Activated CD4-positive, alpha-beta memory T cell treated with anti-CD3 and anti-CD28 coated beads, Interleukin-2, amount 10 ng/mL, durations not matched to agents 7 days and 5 days (primary cell): ENCODE measurements around the gene CHAC1. TPM values are rescaled to one million over a fixed set of nuclear protein-coding genes. Genes with fewer than 3 reads are reported as not detected.
"Not testable (repeated sequence)": the region's sequence is repeated elsewhere in the genome, so short reads cannot be mapped to it uniquely, and the experiment has no call there.

Source experiments
- CTCF ChIA-PET: fragments of 350-600 bp; sonication (Branson Sonifier 250); formaldehyde crosslinking; loops from one replicate; lab custom pipeline; 2021; ENCODE audit warnings: antibody characterized with exemption, inconsistent platforms; lab: Charles Lee
- POLR2A ChIA-PET: fragments of 350-600 bp; sonication (Branson Sonifier 250); formaldehyde crosslinking; loops from one replicate; lab custom pipeline; 2021; ENCODE audit warnings: antibody characterized with exemption; lab: Charles Lee
- DNase-seq: peaks from one replicate; pipeline ENCODE4 v3.0.0-alpha.2; 2020
- H3K27ac Mint-ChIP-seq: one replicate; pipeline ENCODE4 v1.8.0; 2021; ENCODE audit warnings: mild to moderate bottlenecking, mixed read lengths
- H3K27me3 Mint-ChIP-seq: one replicate; pipeline ENCODE4 v1.8.0; 2021; ENCODE audit warnings: mixed read lengths
- H3K36me3 Mint-ChIP-seq: one replicate; pipeline ENCODE4 v1.8.0; 2021; ENCODE audit warnings: low read depth, mixed read lengths
- H3K4me1 Mint-ChIP-seq: one replicate; pipeline ENCODE4 v1.8.0; 2021; ENCODE audit warnings: mixed read lengths
- H3K4me3 Mint-ChIP-seq: one replicate; pipeline ENCODE4 v1.8.0; 2021; ENCODE audit warnings: mild to moderate bottlenecking, mixed read lengths
- H3K9me3 Mint-ChIP-seq: one replicate; pipeline ENCODE4 v1.8.0; 2021; ENCODE audit warnings: mixed read lengths
- total RNA-seq, 2 experiments: library from RNA; stranded (reverse); gene quantifications; one replicate each; pipeline ENCODE4 v1.2.3, GENCODE V29; 2021

CHAC1 gene
- total RNA-seq, 2 experiments from 2014 or later: 20.3 to 22.0 TPM

DNA sequence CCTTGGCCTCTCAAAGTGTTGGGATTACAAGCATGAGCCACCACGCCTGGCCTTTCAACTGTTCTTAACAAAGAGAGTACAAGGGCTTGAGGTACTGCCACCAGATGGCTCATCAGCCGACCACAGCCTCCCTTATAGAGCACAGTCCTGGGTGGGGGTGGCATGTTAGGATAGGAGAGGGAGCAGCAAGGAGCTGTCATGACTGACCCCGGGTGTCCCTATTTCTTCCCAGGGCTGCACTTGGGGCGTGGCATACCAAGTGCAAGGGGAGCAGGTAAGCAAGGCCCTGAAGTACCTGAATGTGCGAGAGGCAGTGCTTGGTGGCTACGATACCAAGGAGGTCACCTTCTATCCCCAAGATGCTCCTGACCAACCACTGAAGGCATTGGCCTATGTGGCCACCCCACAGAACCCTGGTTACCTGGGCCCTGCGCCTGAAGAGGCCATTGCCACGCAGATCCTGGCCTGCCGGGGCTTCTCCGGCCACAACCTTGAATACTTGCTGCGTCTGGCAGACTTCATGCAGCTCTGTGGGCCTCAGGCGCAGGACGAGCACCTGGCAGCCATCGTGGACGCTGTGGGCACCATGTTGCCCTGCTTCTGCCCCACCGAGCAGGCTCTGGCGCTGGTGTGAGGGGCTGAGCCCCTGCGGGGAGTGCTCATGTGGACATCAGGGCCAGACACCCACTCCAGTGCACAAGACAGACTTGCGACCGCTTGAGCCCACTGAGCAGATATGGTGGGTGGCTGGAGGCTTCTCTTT is 2.1 kb downstream of the CHAC1 start:
- ChIA-PET POLR2A (no interaction called here), CTCF (interaction anchor here (0.7 to 5.6 kb wide), 4 partner anchors 14 to 1321 kb away, joined by 3 to 48 read pairs (median 8); no protein-coding TSS in a partner anchor)
- Mint-ChIP-seq H3K9me3 (no peaks in the 10 kb centered on the region), H3K4me1 (peaks cover 46% of the 10 kb centered on the region), H3K27me3 (no peaks in the 10 kb centered on the region), H3K27ac (no peak overlapping the region), H3K4me3 (peak overlapping the region; percentile 88), H3K36me3 (peaks cover 24% of the 10 kb centered on the region)
- no peak for DNase-seq

DNA sequence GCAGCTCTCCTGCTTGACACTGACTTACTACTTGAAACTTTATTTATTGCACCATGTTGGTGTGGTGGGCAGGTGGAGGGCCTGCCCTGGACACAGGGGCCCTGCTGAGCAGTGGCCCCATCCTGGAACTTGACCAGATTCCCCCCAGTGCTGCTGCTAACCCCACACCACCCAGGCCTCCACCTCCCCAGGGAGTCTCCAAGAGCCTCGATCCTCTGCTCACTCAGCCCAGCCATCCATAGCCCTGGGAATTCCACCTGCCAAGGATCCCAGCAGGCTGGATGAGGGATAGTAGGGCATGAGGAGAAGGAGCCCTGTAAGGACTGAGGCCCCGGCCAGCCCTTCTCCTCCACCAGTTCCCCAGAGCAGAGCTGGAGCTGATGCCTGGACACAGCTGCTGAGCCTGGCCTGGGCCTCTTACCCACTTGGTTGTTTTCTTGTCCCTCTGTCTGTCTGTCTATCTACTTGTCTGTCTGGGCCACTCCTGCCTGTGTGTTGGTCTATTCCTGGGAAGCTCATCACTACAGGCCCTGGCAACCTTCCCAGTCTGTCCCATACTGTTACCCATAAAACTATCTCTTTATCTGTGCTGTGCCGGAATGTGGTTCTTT is 2.8 kb downstream of the CHAC1 start:
- no peaks in the 10 kb centered on the region for H3K9me3 Mint-ChIP-seq
- H3K27ac Mint-ChIP-seq: no peak overlapping the region
- CTCF ChIA-PET: interaction anchor here (1.5 kb wide), 2 partner anchors 14 to 26 kb away, joined by 4 to 6 read pairs; no protein-coding TSS in a partner anchor
- H3K27me3 Mint-ChIP-seq: no peaks in the 10 kb centered on the region
- no peak for DNase-seq
- POLR2A ChIA-PET: interaction anchor here (1.5 kb wide), 1 partner anchor 13 kb away, joined by 3 read pairs; no protein-coding TSS in a partner anchor
- peak overlapping the region; percentile 41 for H3K4me3 Mint-ChIP-seq
- H3K36me3 Mint-ChIP-seq: peaks cover 24% of the 10 kb centered on the region
- peaks cover 46% of the 10 kb centered on the region for H3K4me1 Mint-ChIP-seq

DNA sequence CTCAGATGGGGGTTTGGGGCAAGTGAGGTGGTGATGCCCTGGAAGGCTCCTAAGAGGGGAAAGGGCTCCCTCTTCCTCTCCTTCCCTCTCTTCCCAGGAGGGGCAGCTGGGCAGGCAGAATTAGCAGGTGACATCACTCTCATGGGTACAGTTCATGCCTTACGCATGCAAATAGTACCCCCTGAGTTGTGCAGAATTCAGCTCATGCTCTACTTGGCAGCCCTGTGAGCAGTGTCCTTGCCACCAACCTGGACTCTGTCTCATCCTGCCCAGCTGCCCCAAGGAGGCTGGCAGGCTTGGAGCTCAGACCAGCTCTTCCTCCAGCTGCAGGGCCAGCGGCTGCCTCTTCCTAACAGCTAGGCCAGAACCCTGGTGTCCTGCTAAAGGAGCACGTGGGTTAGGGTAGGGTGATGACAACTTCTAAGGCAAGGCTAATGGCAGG is 3.3 kb downstream of the CHAC1 start:
- no peak overlapping the region for H3K27ac Mint-ChIP-seq
- no peaks in the 10 kb centered on the region for H3K27me3 Mint-ChIP-seq
- H3K36me3 Mint-ChIP-seq: peaks cover 24% of the 10 kb centered on the region
- H3K9me3 Mint-ChIP-seq: no peaks in the 10 kb centered on the region
- no peak for DNase-seq
- H3K4me3 Mint-ChIP-seq: no peak overlapping the region
- ChIA-PET POLR2A (interaction anchor here (1.5 kb wide), 1 partner anchor 14 kb away, joined by 3 read pairs; no protein-coding TSS in a partner anchor), CTCF (interaction anchor here (1.5 kb wide), 2 partner anchors 15 to 26 kb away, joined by 4 to 6 read pairs; no protein-coding TSS in a partner anchor)
- H3K4me1 Mint-ChIP-seq: peaks cover 45% of the 10 kb centered on the region

DNA sequence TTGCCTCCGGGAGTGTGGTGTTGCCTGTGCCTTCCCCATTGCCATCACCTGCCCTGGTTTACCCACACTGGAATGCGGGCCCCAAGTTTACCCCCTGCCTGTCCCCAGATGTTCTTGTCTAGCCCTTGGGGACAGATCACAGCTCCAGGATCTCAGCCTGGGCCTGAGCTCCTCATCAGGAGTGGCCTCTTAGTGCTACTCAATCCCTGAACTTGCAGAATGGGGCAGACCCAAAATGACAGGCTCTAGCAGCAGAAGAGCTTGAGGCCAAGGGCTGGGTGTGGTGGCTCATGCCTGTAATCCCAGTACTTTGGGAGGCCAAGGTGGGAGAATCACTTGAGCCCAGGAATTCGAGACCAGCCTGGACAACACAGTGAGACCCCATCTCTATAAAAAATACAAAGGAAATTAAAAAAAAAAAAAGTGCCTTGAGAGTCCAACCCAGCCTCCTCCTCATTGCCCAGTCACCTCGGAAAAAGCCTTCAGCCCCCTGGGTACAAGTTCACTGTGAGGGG is 3.8 kb downstream of the CHAC1 start:
- Mint-ChIP-seq H3K4me1 (peaks cover 40% of the 10 kb centered on the region), H3K27ac (no peak overlapping the region), H3K27me3 (no peaks in the 10 kb centered on the region), H3K9me3 (no peaks in the 10 kb centered on the region), H3K4me3 (no peak overlapping the region), H3K36me3 (peaks cover 24% of the 10 kb centered on the region)
- POLR2A ChIA-PET: interaction anchor here (1.5 kb wide), 1 partner anchor 14 kb away, joined by 3 read pairs; no protein-coding TSS in a partner anchor
- no peak for DNase-seq
- CTCF ChIA-PET: interaction anchor here (1.5 kb wide), 2 partner anchors 15 to 27 kb away, joined by 4 to 6 read pairs; no protein-coding TSS in a partner anchor

DNA sequence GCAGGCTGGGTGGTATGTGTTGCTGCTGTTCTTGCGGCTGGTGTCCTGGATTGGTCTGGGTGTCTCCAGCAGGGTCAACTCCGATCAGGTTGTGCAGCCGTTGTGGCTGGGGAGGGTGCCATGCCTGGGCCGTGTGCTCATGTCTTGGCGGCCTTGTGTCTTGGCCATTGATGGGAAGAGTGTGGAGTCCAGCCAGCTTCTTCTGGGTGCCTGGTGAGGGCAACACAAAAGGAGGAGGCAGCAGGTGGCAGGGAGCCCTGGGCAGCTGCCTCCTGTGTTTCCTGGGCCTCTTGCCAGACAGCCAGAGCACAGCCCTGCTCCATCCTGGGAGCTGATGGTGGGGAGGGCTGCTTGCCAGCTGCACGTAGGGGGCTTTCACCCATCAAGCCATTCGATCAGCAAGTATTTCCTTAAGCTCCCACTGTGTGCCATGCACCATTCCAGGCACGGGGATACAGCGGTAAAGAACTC is 4.3 kb downstream of the CHAC1 start:
- Mint-ChIP-seq H3K9me3 (no peaks in the 10 kb centered on the region), H3K36me3 (peaks cover 24% of the 10 kb centered on the region), H3K4me1 (peaks cover 35% of the 10 kb centered on the region), H3K4me3 (no peak overlapping the region), H3K27ac (no peak overlapping the region), H3K27me3 (no peaks in the 10 kb centered on the region)
- POLR2A ChIA-PET: interaction anchor here (1.5 kb wide), 1 partner anchor 15 kb away, joined by 3 read pairs; no protein-coding TSS in a partner anchor
- CTCF ChIA-PET: interaction anchor here (1.5 kb wide), 1 partner anchor 16 kb away, joined by 6 read pairs; no protein-coding TSS in a partner anchor
- DNase-seq: no peak

DNA sequence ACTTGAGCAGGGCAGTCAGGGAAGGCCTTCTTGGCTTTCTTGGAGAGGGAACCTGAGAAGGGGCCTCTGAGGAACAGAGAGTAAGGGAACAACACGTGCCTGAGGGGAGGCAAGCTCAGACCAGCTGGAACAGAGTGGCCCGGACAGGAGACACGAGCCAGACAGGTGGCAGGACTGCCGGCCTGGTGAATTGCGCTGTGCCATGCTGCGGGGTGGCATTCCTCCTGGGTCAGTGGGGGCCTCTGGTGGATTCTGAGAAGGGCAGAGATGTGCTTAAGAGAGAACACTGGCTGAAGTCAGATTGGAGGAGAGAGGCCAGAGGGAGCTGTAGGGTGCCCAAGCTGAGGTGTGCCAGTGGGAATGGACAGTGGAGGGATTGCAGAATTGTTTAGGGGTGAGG is 4.9 kb downstream of the CHAC1 start:
- CTCF ChIA-PET: interaction anchor here (0.8 kb wide), 1 partner anchor 27 kb away, joined by 3 read pairs; no protein-coding TSS in a partner anchor

DNA sequence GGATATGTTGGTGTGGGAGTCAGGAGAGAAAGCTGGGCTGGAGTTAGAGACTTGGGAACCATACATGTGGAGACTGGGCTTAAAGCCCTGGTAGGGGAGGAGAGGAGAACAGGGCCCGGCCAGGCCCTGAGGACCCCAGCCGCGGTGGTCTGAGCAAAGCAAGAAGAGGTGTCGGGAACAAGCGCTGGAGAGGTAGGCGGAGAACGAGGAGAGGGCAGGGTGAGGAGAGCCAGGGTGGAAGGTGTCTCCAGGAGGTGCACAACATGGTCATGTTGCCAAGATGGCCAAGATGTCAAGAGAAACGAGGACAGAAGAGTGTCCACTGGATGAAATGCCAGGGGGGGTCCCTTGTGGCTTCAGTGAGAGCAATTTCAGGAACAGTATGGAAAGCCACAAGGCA is 5.5 kb downstream of the CHAC1 start:
- H3K4me1 Mint-ChIP-seq: peaks cover 27% of the 10 kb centered on the region
- ChIA-PET CTCF (interaction anchor here (0.8 kb wide), 1 partner anchor 28 kb away, joined by 3 read pairs; no protein-coding TSS in a partner anchor), POLR2A (no interaction called here)
- no peaks in the 10 kb centered on the region for H3K9me3 Mint-ChIP-seq
- H3K27ac Mint-ChIP-seq: no peak overlapping the region
- peaks cover 20% of the 10 kb centered on the region for H3K36me3 Mint-ChIP-seq
- no peaks in the 10 kb centered on the region for H3K27me3 Mint-ChIP-seq
- H3K4me3 Mint-ChIP-seq: no peak overlapping the region
- no peak for DNase-seq

More for the DNA sequence above, 4.9 kb downstream of the CHAC1 start:
- H3K36me3 Mint-ChIP-seq: peaks cover 23% of the 10 kb centered on the region
- POLR2A ChIA-PET: no interaction called here
- no peaks in the 10 kb centered on the region for H3K27me3 Mint-ChIP-seq
- H3K4me1 Mint-ChIP-seq: peaks cover 32% of the 10 kb centered on the region
- H3K9me3 Mint-ChIP-seq: no peaks in the 10 kb centered on the region
- DNase-seq: no peak
- H3K4me3 Mint-ChIP-seq: no peak overlapping the region
- no peak overlapping the region for H3K27ac Mint-ChIP-seq

DNA sequence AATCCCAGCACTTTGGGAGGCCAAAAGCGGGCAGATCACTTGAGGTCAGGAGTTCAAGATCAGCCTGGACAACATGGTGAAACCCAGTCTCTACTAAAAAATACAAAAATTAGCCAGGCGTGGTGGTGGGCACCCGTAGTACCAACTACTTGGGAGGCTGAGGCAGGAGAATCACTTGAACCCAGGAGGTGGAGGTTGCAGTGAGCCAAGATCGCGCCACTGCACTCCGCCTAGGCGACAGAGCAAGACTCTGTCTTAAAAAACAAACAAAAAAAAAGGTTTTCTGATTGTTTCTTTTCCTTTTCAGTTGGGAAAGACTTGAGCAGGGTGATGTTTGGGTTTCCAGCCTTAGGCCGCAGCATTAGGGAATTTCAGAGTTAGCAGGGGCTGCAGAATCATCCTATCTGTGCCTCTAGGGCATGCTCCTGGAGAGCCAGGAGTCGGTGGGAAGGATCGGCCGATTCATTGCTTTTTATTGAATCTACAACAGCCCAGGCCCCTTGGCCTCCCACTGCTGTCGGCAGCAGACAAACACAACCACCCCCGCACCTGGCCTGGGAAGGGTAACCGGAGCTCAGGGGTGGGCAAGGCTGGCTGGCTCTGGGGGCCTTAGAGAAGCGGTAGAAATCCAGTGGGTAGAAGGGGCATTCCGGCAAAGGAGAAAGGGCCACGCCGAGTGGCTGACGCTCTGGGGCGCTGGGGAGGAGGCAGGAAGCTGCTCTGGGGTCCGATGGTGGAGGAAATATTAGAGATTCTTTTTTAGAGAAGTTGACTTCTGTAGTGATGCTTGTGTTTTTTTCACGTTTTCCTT is 6.3 kb downstream of the CHAC1 start:
- H3K4me1 Mint-ChIP-seq: peaks cover 19% of the 10 kb centered on the region
- H3K36me3 Mint-ChIP-seq: peaks cover 13% of the 10 kb centered on the region
- no peaks in the 10 kb centered on the region for H3K27me3 Mint-ChIP-seq
- no peak for DNase-seq
- ChIA-PET POLR2A (no interaction called here), CTCF (no interaction called here)
- no peak overlapping the region for H3K27ac Mint-ChIP-seq
- H3K4me3 Mint-ChIP-seq: no peak overlapping the region
- H3K9me3 Mint-ChIP-seq: no peaks in the 10 kb centered on the region

DNA sequence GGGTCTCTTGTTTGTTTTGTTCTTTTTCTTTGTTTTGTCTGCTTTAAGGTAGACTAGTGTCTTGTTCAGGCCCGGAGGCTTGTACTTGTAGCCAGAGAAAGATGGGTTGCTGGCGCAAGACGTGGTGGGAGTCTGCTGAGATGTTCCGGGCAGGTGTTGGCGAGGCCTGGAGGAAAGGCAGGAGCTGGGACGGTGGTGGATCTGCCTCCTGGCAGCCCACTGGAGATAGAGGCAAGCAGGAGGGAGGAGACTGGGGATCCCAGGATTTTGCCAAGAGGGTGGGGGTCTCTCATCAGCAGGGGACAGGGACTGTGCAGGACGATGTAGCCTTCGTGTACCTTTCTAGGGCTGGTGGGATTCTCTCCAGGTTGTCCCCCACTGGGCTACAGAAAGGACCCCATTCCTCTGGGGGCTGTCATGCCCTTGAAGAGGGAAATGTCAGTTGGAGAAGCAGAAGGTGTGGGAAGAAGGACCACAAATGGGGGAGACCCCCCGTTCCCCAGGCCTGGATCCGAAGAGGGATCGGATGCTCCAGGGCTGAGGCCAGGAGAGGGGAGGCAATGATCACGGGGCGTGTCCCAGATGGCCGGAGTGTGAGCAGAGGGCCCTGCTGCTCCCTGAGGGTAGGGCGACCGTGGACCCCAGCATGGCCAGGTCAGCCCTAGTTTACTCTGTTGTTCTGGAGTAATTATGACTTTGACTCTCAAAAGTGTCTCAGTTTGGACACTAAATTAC is 7.0 kb downstream of the CHAC1 start:
- Mint-ChIP-seq H3K9me3 (no peaks in the 10 kb centered on the region), H3K27ac (no peak overlapping the region), H3K4me1 (peaks cover 12% of the 10 kb centered on the region), H3K36me3 (peaks cover 12% of the 10 kb centered on the region), H3K27me3 (no peaks in the 10 kb centered on the region), H3K4me3 (no peak overlapping the region)
- ChIA-PET POLR2A (no interaction called here), CTCF (no interaction called here)
- no peak for DNase-seq

DNA sequence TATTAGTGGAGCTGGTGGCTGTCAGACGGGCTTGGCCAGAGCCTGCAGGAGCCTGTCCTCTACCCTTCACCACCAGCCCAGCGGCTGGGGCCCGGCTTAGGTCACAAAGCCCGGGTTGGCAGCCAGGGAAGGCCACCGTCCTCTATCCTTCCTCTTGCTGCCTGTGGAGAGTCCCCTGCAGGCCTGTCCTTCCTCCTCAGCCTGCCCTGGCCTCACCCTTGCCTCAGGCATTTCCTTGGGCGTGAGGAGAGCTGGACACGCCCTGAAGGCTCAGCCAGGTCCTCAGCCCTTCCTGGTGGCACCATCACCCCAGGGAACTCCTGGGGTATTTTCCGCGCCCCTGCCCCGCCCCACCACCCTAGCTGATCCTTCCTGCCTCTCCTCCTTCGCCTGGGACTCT is 7.7 kb downstream of the CHAC1 start:
- Mint-ChIP-seq H3K9me3 (no peaks in the 10 kb centered on the region), H3K27me3 (no peaks in the 10 kb centered on the region), H3K36me3 (peaks cover 8% of the 10 kb centered on the region), H3K4me1 (peaks cover 8% of the 10 kb centered on the region), H3K27ac (no peak overlapping the region), H3K4me3 (no peak overlapping the region)
- no peak for DNase-seq
- ChIA-PET CTCF (no interaction called here), POLR2A (no interaction called here)

DNA sequence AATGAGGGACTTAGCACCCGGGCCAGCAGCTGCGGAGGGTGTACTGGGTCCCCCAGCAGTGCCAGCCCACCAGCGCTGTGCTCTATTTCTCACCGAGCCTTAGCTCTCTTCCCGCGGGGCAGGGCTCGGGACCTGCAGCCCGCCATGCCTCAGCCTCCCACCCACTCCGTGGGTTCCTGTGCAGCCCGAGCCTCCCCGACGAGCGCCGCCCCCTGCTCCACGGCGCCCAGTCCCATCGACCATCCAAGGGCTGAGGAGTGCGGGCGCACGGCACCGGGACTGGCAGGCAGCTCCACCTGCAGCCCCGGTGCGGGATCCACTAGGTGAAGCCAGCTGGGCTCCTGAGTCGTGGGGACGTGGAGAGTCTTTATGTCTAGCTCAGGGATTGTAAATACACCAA is 8.5 kb downstream of the CHAC1 start:
- H3K36me3 Mint-ChIP-seq, H3K4me1 Mint-ChIP-seq, H3K27ac Mint-ChIP-seq, H3K4me3 Mint-ChIP-seq, DNase-seq, H3K9me3 Mint-ChIP-seq, POLR2A ChIA-PET, H3K27me3 Mint-ChIP-seq: not testable (repeated sequence)
- CTCF ChIA-PET: interaction anchor here (4.0 kb wide), 1 partner anchor 8 kb away, joined by 17 read pairs; the partner anchor contains the start of gene CHAC1
